CD1c-positive myeloid dendritic cell (primary cell): ENCODE measurements around the gene UVSSA.

Experiments
- DNase-seq: peaks from one replicate; pipeline ENCODE4 v3.0.0-alpha.2; 2016; ENCODE audit errors: extremely low spot score

UVSSA gene

GRCh38 chr4:1330761-1331590 is 16.0 kb upstream of the UVSSA start:
- peak; percentile 4 for DNase-seq

- no peak for DNase-seq
Measured at GRCh38 chr4:1331591-1332353, 15.2 kb upstream of the UVSSA start.

GRCh38 chr4:1332686-1333085 is 14.3 kb upstream of the UVSSA start:
- no peak for DNase-seq

- DNase-seq: peak; percentile 64
Measured at GRCh38 chr4:1333256-1333655, 13.8 kb upstream of the UVSSA start.

- DNase-seq: peak; percentile 48
Measured at GRCh38 chr4:1333851-1334578, 13.0 kb upstream of the UVSSA start.

- DNase-seq: no peak
Measured at GRCh38 chr4:1334579-1334895, 12.5 kb upstream of the UVSSA start.

- DNase-seq: peak; percentile 39
Measured at GRCh38 chr4:1335193-1335883, 11.7 kb upstream of the UVSSA start.

- peak; percentile 86 for DNase-seq
Measured at GRCh38 chr4:1336088-1336491, 10.9 kb upstream of the UVSSA start.

- DNase-seq: no peak
Measured at GRCh38 chr4:1337376-1337831, 9.6 kb upstream of the UVSSA start.

GRCh38 chr4:1337951-1338751 is 8.9 kb upstream of the UVSSA start:
- no peak for DNase-seq

GRCh38 chr4:1338752-1339414 is 8.1 kb upstream of the UVSSA start:
- DNase-seq: no peak

GRCh38 chr4:1339489-1339888 is 7.5 kb upstream of the UVSSA start:
- DNase-seq: no peak

- no peak for DNase-seq
Measured at GRCh38 chr4:1340181-1340747, 6.7 kb upstream of the UVSSA start.

- DNase-seq: no peak
Measured at GRCh38 chr4:1340861-1341260, 6.1 kb upstream of the UVSSA start.

GRCh38 chr4:1342003-1342402 is 5.0 kb upstream of the UVSSA start:
- DNase-seq: no peak

GRCh38 chr4:1344696-1345095 is 2.3 kb upstream of the UVSSA start:
- no peak for DNase-seq

- DNase-seq: peak; percentile 28
Measured at GRCh38 chr4:1345903-1346780, 866 bp upstream of the UVSSA start.

GRCh38 chr4:1347410-1347864 is 429 bp downstream of the UVSSA start:
- DNase-seq: peak; percentile 70

GRCh38 chr4:1348014-1348513 is 1.1 kb downstream of the UVSSA start:
- no peak for DNase-seq
